HEK293 (cell line): ENCODE results near the gene HOXC10.

ENCODE experiments used
- GLI2 ChIP-seq: fragments of 450-650 bp; formaldehyde crosslinking; IDR thresholded peaks from 2 replicates; pipeline ENCODE4; 2017; ENCODE audit warnings: missing biosample characterization, missing genetic modification characterization, low read depth, borderline replicate concordance
- GLI4 ChIP-seq: fragments of 450-650 bp; formaldehyde crosslinking; IDR thresholded peaks from 2 replicates; pipeline ENCODE4 v1.5.1; 2016; ENCODE audit warnings: missing biosample characterization, missing genetic modification characterization
- KLF10 ChIP-seq: fragments of 450-650 bp; IDR thresholded peaks from 2 replicates; pipeline ENCODE4 v1.5.1; 2018; ENCODE audit warnings: missing biosample characterization, mild to moderate bottlenecking, missing genetic modification characterization
- PRDM10 ChIP-seq: fragments of 450-650 bp; formaldehyde crosslinking; IDR thresholded peaks from 2 replicates; pipeline ENCODE4 v1.5.1; 2016; ENCODE audit warnings: missing biosample characterization, missing genetic modification characterization
- WT1 ChIP-seq: fragments of 450-650 bp; formaldehyde crosslinking; IDR thresholded peaks from 2 replicates; pipeline ENCODE4 v1.5.1; 2016; ENCODE audit warnings: missing biosample characterization, missing genetic modification characterization
- ZBTB49 ChIP-seq: fragments of 450-650 bp; formaldehyde crosslinking; IDR thresholded peaks from 2 replicates; pipeline ENCODE4 v1.5.1; 2016; ENCODE audit warnings: missing biosample characterization, missing genetic modification characterization, low read depth
- ZNF10 ChIP-seq: fragments of 450-650 bp; formaldehyde crosslinking; IDR thresholded peaks from 2 replicates; pipeline ENCODE4 v1.5.1; 2017; ENCODE audit warnings: missing biosample characterization, missing genetic modification characterization
- ZNF132 ChIP-seq: fragments of 450-650 bp; formaldehyde crosslinking; IDR thresholded peaks from 2 replicates; pipeline ENCODE4 v1.5.1; 2017; ENCODE audit warnings: missing biosample characterization, missing genetic modification characterization, borderline replicate concordance
- ZNF184 ChIP-seq: fragments of 450-650 bp; IDR thresholded peaks from 2 replicates; pipeline ENCODE4 v1.5.1; 2018; ENCODE audit warnings: missing biosample characterization, mild to moderate bottlenecking, missing genetic modification characterization
- ZNF221 ChIP-seq: fragments of 450-650 bp; formaldehyde crosslinking; IDR thresholded peaks from 2 replicates; pipeline ENCODE4 v1.5.1; 2017; ENCODE audit warnings: missing biosample characterization, missing genetic modification characterization, borderline replicate concordance
- ZNF239 ChIP-seq: fragments of 450-650 bp; formaldehyde crosslinking; IDR thresholded peaks from 2 replicates; pipeline ENCODE4 v1.5.1; 2016; ENCODE audit warnings: missing biosample characterization, missing genetic modification characterization
- ZNF335 ChIP-seq: fragments of 450-650 bp; formaldehyde crosslinking; conservative IDR thresholded peaks from 2 replicates; pipeline ENCODE4 v1.5.1; 2016; ENCODE audit warnings: missing biosample characterization, missing genetic modification characterization
- ZNF350 ChIP-seq: fragments of 450-650 bp; formaldehyde crosslinking; IDR thresholded peaks from 2 replicates; pipeline ENCODE4 v1.5.0; 2017; ENCODE audit warnings: missing biosample characterization, mild to moderate bottlenecking, missing genetic modification characterization
- ZNF837 ChIP-seq: fragments of 450-650 bp; formaldehyde crosslinking; IDR thresholded peaks from 2 replicates; pipeline ENCODE4 v1.5.1; 2016; ENCODE audit warnings: missing biosample characterization, missing genetic modification characterization
- ZSCAN4 ChIP-seq: fragments of 450-650 bp; formaldehyde crosslinking; IDR thresholded peaks from 2 replicates; pipeline ENCODE4 v1.5.1; 2017; ENCODE audit warnings: missing biosample characterization, missing genetic modification characterization
- TF ChIP-seq, protein P1 (sequence below): fragments of 450-650 bp; formaldehyde crosslinking; IDR thresholded peaks from 2 replicates; pipeline ENCODE4 v1.5.1; 2016; ENCODE audit warnings: missing biosample characterization, missing genetic modification characterization
- TF ChIP-seq, protein P2 (sequence below): fragments of 450-650 bp; formaldehyde crosslinking; IDR thresholded peaks from 2 replicates; pipeline ENCODE4 v1.5.1; 2016; ENCODE audit warnings: missing biosample characterization, missing genetic modification characterization, borderline replicate concordance
- TF ChIP-seq, protein P3 (sequence below): fragments of 450-650 bp; formaldehyde crosslinking; IDR thresholded peaks from 2 replicates; pipeline ENCODE4 v1.5.1; 2016; ENCODE audit warnings: missing biosample characterization, missing genetic modification characterization
- TF ChIP-seq, protein P4 (sequence below): fragments of 450-650 bp; formaldehyde crosslinking; IDR thresholded peaks from 2 replicates; pipeline ENCODE4 v1.5.1; 2016; ENCODE audit warnings: missing biosample characterization, missing genetic modification characterization, low read depth
- TF ChIP-seq, protein P5 (sequence below): fragments of 450-650 bp; formaldehyde crosslinking; IDR thresholded peaks from 2 replicates; pipeline ENCODE4 v1.5.1; 2016; ENCODE audit warnings: missing biosample characterization, missing genetic modification characterization
- TF ChIP-seq, protein P6 (sequence below): IDR thresholded peaks from 2 replicates; pipeline ENCODE4 v1.6.1; 2011; ENCODE audit warnings: mild to moderate bottlenecking, low read depth, low read length, borderline replicate concordance

The HOXC10 gene

DNA sequence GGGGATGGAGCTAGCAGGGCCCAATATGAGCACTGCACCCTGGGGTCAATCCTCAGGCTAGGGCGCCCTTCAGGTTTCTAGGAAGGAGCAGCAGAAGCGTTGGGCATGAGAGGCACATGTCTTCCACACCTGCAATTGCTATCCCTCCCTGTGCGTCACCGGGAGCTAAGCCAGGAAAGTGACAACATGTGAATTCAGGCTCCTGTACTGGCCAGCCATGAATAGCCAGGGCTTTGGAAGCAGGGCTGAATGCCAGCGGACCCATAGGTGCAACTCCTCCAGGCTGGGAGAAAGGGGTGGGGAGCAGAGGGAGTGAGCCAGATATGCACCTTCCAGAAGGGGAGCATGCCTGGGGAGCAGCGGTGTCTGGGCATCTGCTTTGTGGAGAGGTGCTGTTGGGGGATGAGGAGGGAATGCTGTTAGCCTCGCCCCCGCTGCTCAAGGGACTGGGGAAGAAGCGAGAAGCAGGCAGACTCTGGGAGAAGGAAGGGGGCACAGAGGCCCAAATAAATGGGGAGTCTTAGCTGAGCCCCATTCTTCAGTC is 54.0 kb downstream of the HOXC10 start (continued):
- TF ChIP-seq ZSCAN4 = no peak
- TF ChIP-seq, protein P1, sequence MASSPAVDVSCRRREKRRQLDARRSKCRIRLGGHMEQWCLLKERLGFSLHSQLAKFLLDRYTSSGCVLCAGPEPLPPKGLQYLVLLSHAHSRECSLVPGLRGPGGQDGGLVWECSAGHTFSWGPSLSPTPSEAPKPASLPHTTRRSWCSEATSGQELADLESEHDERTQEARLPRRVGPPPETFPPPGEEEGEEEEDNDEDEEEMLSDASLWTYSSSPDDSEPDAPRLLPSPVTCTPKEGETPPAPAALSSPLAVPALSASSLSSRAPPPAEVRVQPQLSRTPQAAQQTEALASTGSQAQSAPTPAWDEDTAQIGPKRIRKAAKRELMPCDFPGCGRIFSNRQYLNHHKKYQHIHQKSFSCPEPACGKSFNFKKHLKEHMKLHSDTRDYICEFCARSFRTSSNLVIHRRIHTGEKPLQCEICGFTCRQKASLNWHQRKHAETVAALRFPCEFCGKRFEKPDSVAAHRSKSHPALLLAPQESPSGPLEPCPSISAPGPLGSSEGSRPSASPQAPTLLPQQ = no peak
- TF ChIP-seq, protein P2, sequence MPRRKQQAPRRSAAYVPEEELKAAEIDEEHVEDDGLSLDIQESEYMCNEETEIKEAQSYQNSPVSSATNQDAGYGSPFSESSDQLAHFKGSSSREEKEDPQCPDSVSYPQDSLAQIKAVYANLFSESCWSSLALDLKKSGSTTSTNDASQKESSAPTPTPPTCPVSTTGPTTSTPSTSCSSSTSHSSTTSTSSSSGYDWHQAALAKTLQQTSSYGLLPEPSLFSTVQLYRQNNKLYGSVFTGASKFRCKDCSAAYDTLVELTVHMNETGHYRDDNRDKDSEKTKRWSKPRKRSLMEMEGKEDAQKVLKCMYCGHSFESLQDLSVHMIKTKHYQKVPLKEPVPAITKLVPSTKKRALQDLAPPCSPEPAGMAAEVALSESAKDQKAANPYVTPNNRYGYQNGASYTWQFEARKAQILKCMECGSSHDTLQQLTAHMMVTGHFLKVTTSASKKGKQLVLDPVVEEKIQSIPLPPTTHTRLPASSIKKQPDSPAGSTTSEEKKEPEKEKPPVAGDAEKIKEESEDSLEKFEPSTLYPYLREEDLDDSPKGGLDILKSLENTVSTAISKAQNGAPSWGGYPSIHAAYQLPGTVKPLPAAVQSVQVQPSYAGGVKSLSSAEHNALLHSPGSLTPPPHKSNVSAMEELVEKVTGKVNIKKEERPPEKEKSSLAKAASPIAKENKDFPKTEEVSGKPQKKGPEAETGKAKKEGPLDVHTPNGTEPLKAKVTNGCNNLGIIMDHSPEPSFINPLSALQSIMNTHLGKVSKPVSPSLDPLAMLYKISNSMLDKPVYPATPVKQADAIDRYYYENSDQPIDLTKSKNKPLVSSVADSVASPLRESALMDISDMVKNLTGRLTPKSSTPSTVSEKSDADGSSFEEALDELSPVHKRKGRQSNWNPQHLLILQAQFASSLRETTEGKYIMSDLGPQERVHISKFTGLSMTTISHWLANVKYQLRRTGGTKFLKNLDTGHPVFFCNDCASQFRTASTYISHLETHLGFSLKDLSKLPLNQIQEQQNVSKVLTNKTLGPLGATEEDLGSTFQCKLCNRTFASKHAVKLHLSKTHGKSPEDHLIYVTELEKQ (tag by site-specific recombination) = no peak
- no peak; the same call in 1 of the 2 replicates for TF ChIP-seq ZNF10 (tag by site-specific recombination)
- TF ChIP-seq, protein P3, sequence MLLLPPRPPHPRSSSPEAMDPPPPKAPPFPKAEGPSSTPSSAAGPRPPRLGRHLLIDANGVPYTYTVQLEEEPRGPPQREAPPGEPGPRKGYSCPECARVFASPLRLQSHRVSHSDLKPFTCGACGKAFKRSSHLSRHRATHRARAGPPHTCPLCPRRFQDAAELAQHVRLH (tag by site-specific recombination) = no peak
- TF ChIP-seq, protein P4, sequence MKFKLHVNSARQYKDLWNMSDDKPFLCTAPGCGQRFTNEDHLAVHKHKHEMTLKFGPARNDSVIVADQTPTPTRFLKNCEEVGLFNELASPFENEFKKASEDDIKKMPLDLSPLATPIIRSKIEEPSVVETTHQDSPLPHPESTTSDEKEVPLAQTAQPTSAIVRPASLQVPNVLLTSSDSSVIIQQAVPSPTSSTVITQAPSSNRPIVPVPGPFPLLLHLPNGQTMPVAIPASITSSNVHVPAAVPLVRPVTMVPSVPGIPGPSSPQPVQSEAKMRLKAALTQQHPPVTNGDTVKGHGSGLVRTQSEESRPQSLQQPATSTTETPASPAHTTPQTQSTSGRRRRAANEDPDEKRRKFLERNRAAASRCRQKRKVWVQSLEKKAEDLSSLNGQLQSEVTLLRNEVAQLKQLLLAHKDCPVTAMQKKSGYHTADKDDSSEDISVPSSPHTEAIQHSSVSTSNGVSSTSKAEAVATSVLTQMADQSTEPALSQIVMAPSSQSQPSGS = peak; percentile 50; the same call in 1 of the 2 replicates
- no peak for TF ChIP-seq ZNF239 (tag by site-specific recombination)
- peak; percentile 39; the same call in 1 of the 2 replicates for TF ChIP-seq WT1 (tag by site-specific recombination)
- no peak for TF ChIP-seq ZNF350
- TF ChIP-seq GLI2 = no peak
- TF ChIP-seq, protein P5, sequence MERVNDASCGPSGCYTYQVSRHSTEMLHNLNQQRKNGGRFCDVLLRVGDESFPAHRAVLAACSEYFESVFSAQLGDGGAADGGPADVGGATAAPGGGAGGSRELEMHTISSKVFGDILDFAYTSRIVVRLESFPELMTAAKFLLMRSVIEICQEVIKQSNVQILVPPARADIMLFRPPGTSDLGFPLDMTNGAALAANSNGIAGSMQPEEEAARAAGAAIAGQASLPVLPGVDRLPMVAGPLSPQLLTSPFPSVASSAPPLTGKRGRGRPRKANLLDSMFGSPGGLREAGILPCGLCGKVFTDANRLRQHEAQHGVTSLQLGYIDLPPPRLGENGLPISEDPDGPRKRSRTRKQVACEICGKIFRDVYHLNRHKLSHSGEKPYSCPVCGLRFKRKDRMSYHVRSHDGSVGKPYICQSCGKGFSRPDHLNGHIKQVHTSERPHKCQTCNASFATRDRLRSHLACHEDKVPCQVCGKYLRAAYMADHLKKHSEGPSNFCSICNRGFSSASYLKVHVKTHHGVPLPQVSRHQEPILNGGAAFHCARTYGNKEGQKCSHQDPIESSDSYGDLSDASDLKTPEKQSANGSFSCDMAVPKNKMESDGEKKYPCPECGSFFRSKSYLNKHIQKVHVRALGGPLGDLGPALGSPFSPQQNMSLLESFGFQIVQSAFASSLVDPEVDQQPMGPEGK (tag by site-specific recombination) = peak; percentile 8; the same call in 1 of the 2 replicates
- TF ChIP-seq, protein P6, sequence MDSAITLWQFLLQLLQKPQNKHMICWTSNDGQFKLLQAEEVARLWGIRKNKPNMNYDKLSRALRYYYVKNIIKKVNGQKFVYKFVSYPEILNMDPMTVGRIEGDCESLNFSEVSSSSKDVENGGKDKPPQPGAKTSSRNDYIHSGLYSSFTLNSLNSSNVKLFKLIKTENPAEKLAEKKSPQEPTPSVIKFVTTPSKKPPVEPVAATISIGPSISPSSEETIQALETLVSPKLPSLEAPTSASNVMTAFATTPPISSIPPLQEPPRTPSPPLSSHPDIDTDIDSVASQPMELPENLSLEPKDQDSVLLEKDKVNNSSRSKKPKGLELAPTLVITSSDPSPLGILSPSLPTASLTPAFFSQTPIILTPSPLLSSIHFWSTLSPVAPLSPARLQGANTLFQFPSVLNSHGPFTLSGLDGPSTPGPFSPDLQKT = no peak
- no peak for TF ChIP-seq ZBTB49 (tag by site-specific recombination)
- no peak for TF ChIP-seq ZNF132 (tag by site-specific recombination)
- no peak for TF ChIP-seq KLF10
- no peak for TF ChIP-seq ZNF184 (tag by site-specific recombination)
- TF ChIP-seq ZNF335 = peak; percentile 97
- no peak for TF ChIP-seq ZNF221 (tag by site-specific recombination)
- TF ChIP-seq PRDM10 (tag by site-specific recombination) = no peak
- TF ChIP-seq ZNF837 (tag by site-specific recombination) = 0 out of 2 replicates have a peak, but pooled peaks have one; percentile 75
- no peak for TF ChIP-seq GLI4 (tag by site-specific recombination)
